A673 (cell line): ENCODE data around the gene PHYHIPL.

Experiments
- CTCF ChIP-seq: fragments of 300-800, 200-600 bp; sonication (generic); conservative IDR thresholded peaks from 2 replicates; pipeline ENCODE4 v1.5.1; 2017; ENCODE audit warnings: low read depth, mild to moderate bottlenecking, antibody characterized with exemption, low read length, moderate library complexity, mixed read lengths
- EZH2 ChIP-seq: fragments of 200-600 bp; sonication (generic); IDR thresholded peaks from 2 replicates; pipeline ENCODE4 v1.6.1; 2017; ENCODE audit warnings: borderline replicate concordance, low read depth, mild to moderate bottlenecking, mixed read lengths, antibody characterized with exemption, low read length; ENCODE audit not compliant: poor library complexity, severe bottlenecking

GRCh38 chr10:59181668-59182067 is 5.2 kb downstream of the PHYHIPL start:
- TF ChIP-seq CTCF, result peak; percentile 62
- no peak for TF ChIP-seq EZH2
